GM04504 (cell line): ENCODE data around the gene JPH4.

Experiments used
- DNase-seq: peaks from one replicate; pipeline ENCODE4 v3.0.0-alpha.2; 2012; ENCODE audit warnings: low read depth

JPH4 gene

DNA sequence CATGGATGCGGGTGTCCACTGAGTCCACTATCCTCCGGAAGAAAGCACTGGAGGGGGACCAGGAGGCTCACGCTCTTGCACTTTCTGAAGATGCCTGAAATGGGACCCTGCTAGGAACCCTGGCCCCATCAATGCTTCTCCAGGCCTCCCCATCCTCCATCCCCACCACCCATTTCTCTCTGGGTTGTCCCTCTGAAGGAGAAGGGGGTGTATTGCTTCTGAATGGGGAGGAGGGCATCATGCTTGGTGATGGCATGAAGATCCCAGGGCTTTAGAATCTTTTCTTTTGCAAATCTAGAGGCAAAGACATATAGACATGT, 681 bp upstream of the JPH4 start:
- no peak for DNase-seq

DNA sequence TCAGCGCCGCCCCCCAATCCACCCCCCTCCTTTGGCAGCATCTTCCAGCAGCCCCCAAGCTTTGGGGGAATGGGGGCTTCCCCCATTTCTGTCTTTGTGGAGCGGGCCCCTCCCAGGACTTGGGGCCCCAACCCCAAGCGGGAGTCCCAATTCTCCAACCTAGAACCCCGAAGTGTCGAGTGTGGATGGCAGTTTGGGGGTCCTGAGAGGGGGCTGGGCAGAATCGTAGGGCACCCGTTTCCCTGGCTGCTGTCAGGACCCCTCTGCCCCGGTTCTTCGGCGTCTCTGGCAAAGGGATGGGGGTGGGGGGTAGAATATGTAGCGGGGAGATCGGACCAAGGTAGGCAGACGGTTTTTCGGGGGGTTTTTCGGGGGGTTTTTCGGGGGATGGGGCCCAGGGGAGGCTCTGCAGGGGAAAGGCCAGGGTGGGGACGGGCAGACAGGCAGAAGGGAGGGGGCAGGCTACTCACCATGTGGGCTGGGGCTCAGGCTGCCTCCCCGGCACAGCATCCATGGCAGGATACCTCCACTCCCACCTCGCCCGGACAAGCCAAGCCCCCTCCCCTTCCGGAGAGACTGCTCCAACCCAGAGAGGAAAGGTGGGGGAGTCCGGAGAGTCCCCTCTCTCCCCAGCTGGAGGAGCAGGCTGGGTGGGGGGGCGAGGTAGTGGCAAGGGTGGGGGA, 739 bp downstream of the JPH4 start:
- DNase-seq: no peak

DNA sequence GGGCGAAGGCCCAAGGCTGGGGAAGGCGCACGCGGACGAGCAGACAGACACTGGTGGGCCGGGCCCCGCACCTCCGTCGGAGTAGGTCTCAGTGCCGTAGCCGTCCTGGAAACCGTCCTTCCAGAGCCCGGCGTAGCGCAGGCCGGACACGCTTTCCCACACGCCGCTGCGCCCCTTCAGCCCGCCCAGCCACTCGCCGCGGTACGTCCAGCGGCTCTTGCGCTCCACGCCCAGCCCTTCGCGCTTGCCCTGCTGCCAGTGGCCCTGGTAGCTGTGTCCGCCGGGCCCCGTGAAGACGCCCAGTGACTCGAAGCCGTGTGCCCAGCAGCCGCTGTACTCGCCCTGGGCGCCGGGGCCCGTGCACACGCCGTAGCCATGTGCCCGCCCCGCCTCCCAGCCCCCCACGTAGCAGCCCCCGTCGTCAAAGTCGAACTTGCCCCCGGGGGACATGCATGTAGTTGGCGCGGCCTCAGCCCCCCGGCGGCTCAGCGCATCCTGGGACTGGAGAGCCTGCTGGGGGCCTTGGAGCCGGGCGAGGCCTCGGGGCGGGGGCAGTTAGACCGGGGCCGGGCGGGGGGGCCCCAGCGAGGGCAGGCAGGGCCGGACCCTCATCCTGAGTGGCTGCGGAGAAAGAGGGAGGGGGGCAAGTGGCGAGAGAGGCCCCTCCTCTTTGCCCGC, 1.4 kb downstream of the JPH4 start:
- DNase-seq: no peak

DNA sequence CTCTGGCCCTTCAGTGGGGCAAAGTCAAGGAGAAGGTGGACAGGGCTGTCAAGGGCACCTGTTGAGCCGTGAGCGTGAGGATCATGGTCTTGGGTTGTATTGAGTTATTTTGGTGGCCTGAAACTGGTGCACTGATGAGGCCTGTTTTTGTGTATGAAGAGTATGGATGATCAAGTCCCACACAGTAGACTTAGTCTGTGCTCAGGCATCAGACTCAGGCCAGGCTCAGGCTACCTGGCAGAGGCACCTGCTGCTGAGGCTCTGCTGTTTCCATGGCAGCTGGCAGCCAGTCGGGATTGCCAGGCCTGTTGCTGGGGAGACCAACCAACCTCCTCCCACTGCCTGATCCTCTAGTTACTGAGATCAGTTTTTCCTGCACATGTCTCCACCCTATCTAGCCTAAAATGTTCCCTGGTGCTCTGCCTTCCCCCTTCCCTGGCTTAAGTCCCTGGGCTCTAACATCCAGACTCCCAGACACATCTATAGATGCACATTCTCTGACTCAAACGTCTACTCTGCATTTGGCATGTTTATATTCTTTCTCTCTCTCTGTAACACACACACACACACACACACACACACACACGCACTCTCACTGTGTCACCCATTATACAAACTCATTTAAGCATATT, 5.1 kb downstream of the JPH4 start:
- no peak for DNase-seq

DNA sequence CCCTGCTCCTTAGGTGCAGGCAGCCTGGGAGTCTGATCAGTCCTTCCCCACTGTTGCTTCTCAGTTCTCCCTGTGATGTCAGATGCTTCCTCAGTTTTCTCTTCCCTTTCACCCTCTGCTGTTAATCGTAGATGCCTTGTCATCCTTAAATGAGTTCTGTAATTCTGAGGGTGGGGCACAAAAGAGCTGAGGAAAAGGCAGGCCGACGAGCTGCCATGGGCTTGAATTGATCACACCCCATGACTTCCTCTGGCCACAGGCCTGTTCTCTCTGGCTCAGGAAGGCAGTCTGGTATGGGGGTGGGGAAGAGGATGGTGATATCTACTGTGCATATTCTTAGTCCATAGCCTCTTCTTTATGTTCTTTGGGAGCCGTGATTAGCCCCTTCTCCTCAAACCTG, 5.8 kb downstream of the JPH4 start:
- DNase-seq: no peak

DNA sequence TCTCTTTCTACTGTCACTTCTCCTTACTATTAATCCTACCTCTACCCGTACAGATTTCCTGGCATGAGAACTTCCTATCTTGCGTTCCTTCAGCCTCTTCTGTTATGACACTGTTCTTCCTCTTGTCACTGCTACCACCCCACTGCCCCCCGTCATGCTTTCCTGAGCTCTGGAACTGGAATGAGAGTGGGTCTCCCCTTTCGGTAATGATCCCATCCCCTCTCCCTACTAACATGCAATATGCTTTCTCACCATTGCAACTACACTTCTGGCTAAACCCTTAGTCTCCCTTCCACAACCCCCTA, 6.1 kb downstream of the JPH4 start:
- no peak for DNase-seq

DNA sequence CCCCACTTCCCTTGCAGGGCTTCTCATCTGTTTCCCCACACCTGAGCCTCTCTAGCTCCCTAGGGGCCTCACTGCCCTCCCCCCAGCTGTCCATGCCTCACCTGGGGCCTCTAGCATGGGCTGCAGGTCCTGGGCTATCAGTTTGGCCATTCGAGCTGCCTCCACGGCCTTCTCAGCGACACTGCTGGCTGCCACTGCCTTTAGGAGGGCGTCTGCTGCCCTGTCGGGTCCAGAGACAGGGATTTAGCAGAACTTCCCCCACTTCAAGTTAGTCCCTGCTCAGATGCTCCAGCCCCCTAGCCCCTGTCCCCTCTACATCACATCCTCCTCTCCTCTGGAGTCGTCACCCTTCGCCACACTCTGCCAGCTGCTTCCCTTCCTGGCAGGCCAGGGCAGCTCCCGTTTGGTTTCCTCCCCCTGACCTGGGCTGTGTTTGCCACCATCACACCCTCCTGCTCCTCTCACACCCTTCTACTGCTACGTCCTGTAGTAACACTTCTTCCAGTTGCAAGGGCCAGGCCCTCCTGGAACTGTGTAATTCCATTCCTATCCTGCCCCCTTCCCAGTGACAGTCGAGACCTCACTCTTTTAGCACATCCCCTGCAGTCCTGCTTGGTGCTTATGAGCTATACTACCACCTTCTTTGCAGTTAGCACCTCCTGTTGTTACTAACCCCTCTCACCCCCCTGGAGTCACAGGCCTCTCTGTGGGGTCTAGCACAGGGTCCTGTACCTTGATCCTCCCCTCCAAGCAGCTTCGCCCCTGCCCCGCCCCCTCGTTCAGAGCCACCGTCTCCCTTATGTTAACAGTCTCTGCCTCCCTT, 6.7 kb downstream of the JPH4 start:
- DNase-seq: no peak

DNA sequence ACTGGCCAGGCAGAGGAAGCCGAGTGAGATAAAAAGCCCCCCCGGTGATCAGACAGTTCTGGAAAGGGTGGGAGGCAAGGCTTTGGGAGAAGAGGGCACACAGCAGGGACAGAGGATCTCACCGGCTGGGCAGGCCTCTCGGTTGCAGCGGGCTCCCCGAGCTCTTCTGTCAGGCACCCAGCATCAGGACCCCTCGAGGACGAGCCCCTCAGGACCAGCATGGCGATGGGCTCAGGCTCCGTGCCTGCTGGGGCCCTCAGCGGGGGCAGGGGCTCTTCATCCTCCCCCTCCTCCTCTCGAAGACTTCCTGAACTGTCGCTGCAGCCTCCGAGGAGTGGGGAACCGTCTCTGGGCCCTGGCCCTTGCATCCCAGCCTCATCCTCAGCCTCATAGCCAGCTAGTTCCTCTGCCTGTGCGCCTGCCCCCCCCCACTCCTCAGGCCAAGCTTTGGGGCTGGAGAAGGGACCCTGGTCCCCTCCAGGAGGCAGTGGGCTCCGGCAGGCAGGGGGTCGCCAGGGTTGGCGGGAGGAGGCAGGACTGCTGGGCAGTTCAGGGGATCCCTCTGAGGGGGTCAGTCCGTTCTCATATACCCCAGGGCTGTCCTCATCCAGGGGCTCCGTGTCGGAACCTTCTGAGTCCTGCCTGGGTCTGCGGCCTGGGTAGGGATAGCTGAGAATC, 7.6 kb downstream of the JPH4 start:
- DNase-seq: no peak

DNA sequence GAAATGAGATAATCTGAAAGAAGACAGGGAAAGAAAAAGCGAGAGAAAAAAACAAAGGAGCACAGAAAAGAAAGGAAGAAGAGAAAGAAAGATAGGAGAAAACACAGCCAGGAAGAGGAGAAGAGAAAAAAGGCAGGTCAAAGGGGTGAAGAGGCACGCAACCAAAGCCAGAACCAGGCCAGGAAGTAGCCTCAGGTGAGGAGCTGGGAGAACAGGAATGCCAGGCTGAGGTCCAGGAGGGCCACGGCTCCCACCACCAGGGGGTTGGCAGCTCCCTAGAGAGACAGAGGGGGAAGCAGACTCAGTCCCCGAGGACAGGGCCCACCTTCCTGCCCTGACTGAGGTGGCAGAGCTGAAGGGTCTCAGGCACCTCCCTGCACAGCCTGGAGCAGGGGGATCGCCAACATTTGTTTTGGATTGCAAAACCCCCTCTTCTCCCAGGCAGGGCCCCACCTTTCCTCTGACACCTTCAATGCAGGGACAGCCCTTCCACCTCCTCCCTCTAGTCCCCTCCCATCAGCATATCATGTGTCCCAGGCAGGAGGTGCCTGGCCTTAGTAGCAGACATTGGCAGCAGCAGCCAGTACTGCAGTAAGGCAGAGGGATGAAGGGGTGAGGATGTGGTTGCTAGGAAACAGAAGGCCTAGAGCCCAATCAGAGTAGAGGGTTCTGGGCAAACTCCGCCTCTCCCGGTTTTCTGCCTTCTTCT, 9.0 kb downstream of the JPH4 start:
- DNase-seq: no peak

DNA sequence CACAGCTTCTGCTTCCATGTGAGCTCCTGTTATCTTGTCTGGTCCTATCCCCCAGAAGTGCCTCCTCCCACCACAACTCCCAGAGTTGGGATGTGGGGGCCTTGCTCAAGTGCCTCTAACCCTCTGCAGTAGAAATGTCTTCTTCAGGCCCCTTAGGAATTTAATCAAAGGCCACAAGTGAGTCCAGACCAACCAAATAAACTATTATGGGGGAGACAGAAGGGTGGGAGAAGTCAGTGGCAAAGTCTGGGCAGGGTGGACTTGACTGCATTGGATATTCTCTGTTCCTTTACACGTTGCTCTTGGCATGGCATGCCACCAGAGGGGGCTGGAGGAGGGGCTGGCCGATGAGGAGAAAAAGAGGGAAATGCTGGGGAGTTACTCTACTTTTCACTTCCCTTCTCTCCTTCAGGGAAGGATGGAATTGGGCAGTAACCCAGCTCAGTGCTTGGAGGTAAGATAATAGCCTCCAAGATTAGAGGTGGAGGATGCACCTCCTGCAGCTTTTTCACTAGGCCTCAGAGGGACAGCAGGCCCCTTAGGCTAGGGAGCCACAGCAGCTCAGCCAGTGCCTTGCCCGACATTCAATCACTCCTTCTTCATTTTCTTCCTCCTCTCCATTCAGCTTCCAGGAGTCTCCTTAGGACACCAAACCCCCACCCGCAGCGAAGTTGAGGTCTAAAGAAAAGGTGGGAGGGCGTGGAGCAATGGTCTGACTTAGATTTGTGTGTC, 9.8 kb downstream of the JPH4 start:
- no peak for DNase-seq

DNA sequence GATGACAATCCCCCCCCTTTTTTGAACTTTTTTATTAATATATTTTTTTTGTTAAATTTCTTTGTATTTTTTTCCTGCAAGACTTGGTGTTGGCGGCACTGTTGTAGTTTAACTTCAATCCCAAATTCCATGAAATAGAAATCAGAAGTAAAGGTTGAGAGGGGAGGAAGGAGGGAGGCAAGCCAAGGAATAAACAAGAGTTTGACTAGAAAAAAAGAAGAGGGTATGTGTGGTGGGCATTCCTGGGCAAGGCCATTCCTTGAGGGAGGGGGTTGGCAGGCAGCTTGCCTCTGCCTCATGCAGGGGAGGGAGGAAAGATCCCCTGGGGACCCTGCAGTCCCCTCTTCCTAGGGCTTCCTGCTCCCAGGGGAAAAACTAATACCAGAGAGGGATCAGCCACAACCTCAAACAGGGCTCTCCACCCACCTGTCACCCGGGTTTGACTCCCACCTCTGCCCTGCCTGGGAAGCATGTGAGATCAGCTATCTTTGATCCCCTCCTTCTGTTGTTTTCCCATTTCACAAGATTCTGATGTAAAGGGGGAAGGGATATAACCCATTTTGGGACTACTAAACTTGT, 10.5 kb downstream of the JPH4 start:
- DNase-seq: no peak

DNA sequence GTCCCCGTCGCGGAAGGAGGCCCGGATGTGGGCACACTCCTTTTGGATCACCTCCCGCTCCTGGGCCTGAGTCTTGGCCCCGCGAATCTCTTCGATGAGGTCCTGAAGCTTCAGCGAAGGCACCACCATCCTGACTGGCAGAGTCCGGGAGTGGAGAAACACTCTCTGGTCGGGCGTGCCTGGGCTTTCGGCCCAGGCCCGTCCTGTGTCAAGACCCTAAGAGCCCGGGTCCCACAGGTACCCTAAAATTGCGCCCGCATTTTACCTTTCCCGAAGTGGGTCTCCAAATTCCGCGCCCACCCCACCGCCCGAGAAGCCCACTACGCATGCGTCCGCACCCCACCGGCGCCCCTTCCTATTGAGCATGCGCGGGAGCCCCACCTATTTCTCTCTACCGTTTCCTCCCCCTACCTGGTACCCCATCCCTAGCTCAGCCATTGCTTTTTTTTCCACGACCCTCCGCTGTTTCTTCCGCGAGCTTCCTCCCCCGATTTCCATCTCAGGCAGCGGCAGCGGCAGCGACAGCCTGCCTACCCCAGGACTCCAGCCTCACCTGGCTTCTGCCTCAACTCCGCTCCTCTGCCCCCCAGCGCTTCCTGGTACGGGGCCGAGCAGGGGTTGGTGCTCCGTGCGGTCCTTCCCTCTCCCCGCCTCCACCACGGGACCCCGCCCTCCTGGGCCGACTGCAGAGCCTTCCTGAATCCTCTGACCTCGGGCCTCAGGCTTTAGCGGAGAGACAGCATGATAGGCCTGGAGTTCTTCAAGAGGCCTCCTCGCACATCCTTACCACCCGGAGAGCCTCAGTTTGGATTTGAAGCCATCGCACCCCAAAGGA, 11.2 kb downstream of the JPH4 start, which contains the start of gene AP1G2:
Gene AP1G2 (minus strand): TSS at position 606 of the 835 bp plus-strand sequence. CDS start 477 bp downstream, at position 129.
- DNase-seq: no peak

DNA sequence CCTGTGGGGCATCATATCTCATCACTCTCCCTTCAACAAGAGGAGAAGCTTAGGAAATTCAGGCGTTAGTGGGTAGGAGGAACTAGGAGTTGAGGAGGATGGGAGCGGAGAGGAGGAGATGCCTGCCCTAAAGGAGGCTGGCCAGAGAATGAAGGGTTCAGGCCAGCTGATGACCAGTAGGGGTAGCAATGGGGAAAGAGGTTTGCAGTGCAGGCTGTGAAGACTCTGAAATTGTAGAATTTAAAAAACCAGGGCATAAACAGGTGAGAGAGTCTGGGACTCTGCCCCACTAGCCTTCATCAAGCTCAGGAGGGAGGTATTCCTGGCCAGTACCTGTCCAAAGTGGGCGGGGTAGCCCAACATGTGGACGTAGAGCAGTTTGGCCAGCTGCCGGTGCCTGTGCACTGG, 11.8 kb downstream of the JPH4 start:
- DNase-seq: no peak

DNA sequence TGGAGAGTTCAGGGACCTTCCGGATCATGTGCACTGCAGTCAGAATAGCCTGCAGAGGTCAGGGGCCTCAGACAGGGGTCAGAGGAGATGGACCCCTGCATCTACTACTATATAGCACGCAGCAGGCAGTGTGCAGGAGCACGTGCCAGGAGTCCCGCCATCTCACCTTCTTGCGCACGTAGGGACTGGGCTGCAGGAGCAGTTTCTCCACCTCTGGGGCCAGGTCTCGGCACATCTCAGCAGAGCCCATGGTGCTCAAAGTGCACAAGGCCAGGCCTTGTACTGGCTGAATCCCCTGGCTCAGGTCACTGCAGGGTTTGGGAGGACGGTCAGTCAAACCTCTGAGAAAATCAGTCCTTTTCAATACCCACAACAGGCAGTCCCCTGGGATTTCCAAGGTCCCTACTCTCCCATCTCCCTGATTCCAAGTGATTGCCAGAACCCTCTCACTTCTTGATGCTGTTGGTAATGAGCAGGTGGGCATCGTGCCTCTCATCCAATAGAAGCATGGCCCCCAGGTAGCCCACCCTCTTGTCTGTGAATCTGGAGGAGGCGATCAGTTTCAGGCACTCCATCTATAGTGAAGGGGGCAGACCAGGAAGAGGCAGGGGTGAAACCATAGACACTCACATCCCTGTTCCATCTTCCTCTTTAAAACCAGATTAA, 12.3 kb downstream of the JPH4 start:
- no peak for DNase-seq

DNA sequence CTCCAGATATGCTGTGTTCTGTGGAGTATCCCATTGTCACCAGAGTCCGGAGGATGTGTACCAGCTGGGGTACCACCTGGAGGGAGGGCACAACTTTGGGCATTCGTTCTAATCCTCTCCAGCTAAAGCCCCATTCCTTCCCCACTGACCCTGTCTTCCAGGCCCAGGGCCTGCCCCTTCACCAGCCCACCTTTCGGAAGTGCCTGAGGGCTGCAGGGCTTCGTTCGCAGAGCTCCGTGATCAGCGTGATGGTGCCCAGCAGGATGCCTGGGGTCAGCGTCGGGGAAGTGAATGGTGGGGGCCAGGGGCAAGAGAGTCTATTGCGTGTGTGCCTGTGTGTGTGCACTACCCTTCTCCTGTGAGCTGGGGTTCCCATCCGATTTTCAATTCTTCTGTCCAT, 13.0 kb downstream of the JPH4 start:
- no peak for DNase-seq

DNA sequence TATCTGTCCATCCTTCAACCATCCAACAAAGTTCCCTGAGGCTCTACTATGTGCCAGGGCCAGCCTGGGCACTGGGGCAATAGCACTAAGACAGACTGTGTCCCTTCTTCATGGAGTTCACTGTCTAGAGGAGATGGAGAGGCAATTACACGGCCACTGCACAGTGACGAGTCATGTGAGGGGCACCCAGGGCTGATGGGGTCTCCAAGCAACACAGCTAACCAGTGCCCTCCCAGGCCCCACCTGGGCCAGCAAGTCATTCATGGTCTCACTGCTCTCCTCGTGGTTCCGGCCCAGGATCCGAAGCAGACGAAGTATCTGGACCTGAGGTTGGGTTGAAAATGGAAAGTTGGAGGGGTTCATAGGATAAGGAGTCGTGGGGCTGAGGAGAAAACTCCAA, 13.7 kb downstream of the JPH4 start:
- no peak for DNase-seq

DNA sequence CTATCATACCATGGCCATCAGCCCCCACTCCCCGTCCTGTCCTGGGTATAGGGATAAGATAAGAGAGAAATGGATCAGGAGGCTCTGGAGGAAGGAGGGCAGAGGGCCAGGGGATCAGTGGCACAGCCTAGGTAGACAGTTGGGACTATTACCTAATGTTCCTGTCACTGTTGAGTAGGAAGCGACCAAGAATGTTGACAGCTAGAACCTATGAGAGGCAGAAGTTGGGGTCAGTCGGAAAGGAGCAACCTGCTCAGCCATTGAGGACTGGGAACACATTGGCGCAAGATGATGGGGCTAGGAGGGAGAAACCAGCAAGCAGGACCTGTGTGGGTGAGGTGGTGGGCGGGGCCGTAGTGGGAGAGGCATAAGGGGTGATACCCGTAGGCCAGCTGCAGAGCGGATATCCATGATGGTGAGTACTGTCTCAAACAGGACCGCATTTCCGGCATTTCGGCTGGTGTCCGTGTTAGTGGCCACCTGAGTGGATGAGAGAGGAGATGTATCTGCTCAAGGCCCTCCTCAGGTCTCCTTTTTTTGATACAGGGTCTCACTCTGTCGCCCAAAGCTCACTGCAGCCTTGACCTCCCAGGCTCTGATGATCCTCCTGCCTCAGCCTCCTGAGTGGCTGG, 14.3 kb downstream of the JPH4 start:
- DNase-seq: no peak

DNA sequence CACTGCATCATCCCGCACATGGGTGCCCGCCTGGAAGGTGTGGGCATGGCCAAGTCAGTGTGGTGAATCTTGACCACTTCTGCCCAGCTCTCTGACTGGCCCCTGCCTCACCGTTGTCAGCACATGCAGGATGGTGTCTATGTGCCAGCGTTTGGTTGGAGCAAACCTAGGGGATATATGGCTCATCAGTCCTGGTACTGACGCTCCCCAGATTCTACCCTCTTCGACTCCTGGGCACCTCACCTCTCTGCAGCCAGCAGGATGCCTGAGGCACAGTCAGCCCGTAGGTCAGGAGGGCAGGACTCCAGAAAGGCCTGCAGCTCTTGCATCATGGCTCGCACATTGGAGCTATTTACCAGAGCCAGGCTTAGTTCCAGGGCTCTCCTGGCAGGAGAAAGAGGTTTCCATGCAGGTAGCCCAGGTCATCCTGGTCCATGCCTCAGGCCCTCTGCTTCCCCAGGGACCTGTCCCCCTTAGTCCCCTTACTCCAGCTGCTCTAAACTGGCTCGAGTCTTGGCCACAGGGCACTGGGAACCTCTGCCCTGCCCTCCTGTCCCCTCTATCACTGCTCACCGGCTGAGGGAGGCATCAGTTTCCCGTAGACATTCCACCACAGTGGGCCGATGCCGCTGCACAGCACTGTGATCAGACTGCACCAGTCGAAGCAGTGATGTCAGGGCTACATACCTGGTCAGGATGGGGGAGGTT, 15.0 kb downstream of the JPH4 start:
- no peak for DNase-seq
